ENCODE results near the gene NANS.

- TF ChIP-seq CTCF (IDR thresholded peaks at IDR 0.05) (no peak), EZH2 (IDR thresholded peaks at IDR 0.05) (no peak)
Observed at GRCh38 chr9:98109052-98109451, 52.5 kb downstream of the NANS start.

All from neural progenitor cell (in vitro differentiated cells).